A673 (cell line): ENCODE measurements around the gene MMEL1. TPM values are rescaled to one million over a fixed set of nuclear protein-coding genes. Genes with fewer than 3 reads are reported as not detected.

Source experiments
- BruUV-seq: library from RNA; stranded (reverse); fragments of 400-500 nt; replicated peaks from 2 replicates; lab custom pipeline; 2021; lab: Mats Ljungman, UMichigan
- CTCF ChIA-PET: fragments of 300-600 bp; sonication (Branson Sonifier 250); formaldehyde crosslinking; loops from one replicate; lab custom pipeline; 2022; ENCODE audit warnings: antibody characterized with exemption; lab: Charles Lee
- POLR2A ChIA-PET: fragments of 300-600 bp; sonication (Branson Sonifier 250); formaldehyde crosslinking; loops from one replicate; lab custom pipeline; 2022; ENCODE audit warnings: antibody characterized with exemption; ENCODE audit not compliant: low non-redundant PET; lab: Charles Lee
- DNase-seq: peaks from one replicate; pipeline ENCODE4 v3.0.0-alpha.2; 2015; ENCODE audit warnings: low spot score
- H3K27ac ChIP-seq: fragments of 200-600 bp; sonication (generic); 2 replicates; pipeline ENCODE4 v1.5.1; 2016; ENCODE audit warnings: mixed run types, low read depth, mild to moderate bottlenecking, mixed read lengths, antibody characterized with exemption, low read length; ENCODE audit not compliant: poor library complexity, severe bottlenecking
- H3K27me3 ChIP-seq: fragments of 200-600 bp; sonication (generic); replicated peaks from 2 replicates; pipeline ENCODE4 v1.6.1; 2017; ENCODE audit warnings: mixed run types, low read depth, mild to moderate bottlenecking, mixed read lengths, antibody characterized with exemption, low read length; ENCODE audit not compliant: insufficient read depth, poor library complexity
- H3K36me3 ChIP-seq: fragments of 200-600 bp; sonication (generic); 2 replicates; pipeline ENCODE4 v1.6.1; 2016; ENCODE audit warnings: mixed run types, mild to moderate bottlenecking, mixed read lengths, antibody characterized with exemption, low read length; ENCODE audit not compliant: insufficient read depth, poor library complexity, severe bottlenecking
- H3K4me1 ChIP-seq: fragments of 200-600 bp; sonication (generic); 2 replicates; pipeline ENCODE4 v1.6.1; 2017; ENCODE audit warnings: mixed run types, mild to moderate bottlenecking, mixed read lengths, antibody characterized with exemption, low read length; ENCODE audit not compliant: insufficient read depth, poor library complexity, severe bottlenecking
- H3K4me3 ChIP-seq: fragments of 200-600 bp; sonication (generic); 2 replicates; pipeline ENCODE4 v1.5.1; 2016; ENCODE audit warnings: low read depth, mixed run types, mild to moderate bottlenecking, mixed read lengths, low read length; ENCODE audit not compliant: poor library complexity, severe bottlenecking
- H3K9me3 ChIP-seq: fragments of 200-600 bp; sonication (generic); 2 replicates; pipeline ENCODE4 v1.6.1; 2016; ENCODE audit warnings: mixed run types, low read depth, mild to moderate bottlenecking, mixed read lengths, antibody characterized with exemption, low read length; ENCODE audit not compliant: poor library complexity, severe bottlenecking
- EZH2 ChIP-seq: fragments of 200-600 bp; sonication (generic); IDR thresholded peaks from 2 replicates; pipeline ENCODE4 v1.6.1; 2017; ENCODE audit warnings: borderline replicate concordance, low read depth, mild to moderate bottlenecking, mixed read lengths, antibody characterized with exemption, low read length; ENCODE audit not compliant: poor library complexity, severe bottlenecking
- intact Hi-C: fragments of 100-400 bp; cut with micrococcal nuclease; formaldehyde crosslinking; loops from one replicate; pipeline ENCODE4 v1.10.0; 2022; ENCODE audit not compliant: unreplicated experiment
- total RNA-seq: library from RNA; stranded (reverse); gene quantifications from 2 replicates; pipeline ENCODE4 v1.2.3, GENCODE V29; 2021
- TF ChIP-seq, protein P1 (sequence below): fragments of 300-800, 200-600 bp; sonication (generic); conservative IDR thresholded peaks from 2 replicates; pipeline ENCODE4 v1.5.1; 2017; ENCODE audit warnings: low read depth, mild to moderate bottlenecking, antibody characterized with exemption, low read length, moderate library complexity, mixed read lengths

MMEL1 gene
- total RNA-seq, 1 experiment from 2014 or later, result not detected

DNA sequence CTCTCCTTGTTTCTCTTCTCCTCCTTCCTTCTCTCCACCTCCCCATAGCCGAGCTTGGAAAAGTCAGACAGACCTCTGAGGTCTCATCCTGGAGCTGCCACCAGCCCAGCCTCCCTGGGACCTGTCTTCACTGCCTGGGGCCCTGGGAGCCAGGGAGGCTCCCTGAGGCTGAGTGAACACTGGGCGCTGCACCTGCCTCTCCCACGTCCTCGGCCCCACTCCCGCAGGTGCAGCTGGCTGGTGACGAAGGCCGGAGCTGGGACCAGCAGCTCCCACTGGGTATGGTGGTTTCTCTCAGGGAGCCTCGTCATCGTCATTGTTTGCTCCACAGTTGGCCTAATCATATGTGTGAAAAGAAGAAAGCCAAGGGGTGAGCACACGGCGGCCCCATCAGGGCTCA, 71.4 kb downstream of the MMEL1 start:
- intact Hi-C loops, result no loop called here
- Histone ChIP-seq H3K9me3 (no peaks in the 10 kb centered on the region), H3K27ac (no peak overlapping the region), H3K27me3 (peaks cover 3% of the 10 kb centered on the region), H3K4me3 (no peak overlapping the region), H3K4me1 (peaks cover 4% of the 10 kb centered on the region), H3K36me3 (no peaks in the 10 kb centered on the region)
- ChIA-PET POLR2A (no interaction called here), CTCF (no interaction called here)
- no TSS peak for BruUV-seq
- no peak for TF ChIP-seq EZH2
- TF ChIP-seq, protein P1, sequence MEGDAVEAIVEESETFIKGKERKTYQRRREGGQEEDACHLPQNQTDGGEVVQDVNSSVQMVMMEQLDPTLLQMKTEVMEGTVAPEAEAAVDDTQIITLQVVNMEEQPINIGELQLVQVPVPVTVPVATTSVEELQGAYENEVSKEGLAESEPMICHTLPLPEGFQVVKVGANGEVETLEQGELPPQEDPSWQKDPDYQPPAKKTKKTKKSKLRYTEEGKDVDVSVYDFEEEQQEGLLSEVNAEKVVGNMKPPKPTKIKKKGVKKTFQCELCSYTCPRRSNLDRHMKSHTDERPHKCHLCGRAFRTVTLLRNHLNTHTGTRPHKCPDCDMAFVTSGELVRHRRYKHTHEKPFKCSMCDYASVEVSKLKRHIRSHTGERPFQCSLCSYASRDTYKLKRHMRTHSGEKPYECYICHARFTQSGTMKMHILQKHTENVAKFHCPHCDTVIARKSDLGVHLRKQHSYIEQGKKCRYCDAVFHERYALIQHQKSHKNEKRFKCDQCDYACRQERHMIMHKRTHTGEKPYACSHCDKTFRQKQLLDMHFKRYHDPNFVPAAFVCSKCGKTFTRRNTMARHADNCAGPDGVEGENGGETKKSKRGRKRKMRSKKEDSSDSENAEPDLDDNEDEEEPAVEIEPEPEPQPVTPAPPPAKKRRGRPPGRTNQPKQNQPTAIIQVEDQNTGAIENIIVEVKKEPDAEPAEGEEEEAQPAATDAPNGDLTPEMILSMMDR, result no peak
- DNase-seq, result no peak

- Histone ChIP-seq H3K4me3 (no peak overlapping the region), H3K27ac (no peak overlapping the region), H3K4me1 (peaks cover 13% of the 10 kb centered on the region), H3K27me3 (no peaks in the 10 kb centered on the region), H3K9me3 (no peaks in the 10 kb centered on the region), H3K36me3 (no peaks in the 10 kb centered on the region)
- TF ChIP-seq, protein P1, result no peak
- no peak for TF ChIP-seq EZH2
- no peak for DNase-seq
- ChIA-PET POLR2A (no interaction called here), CTCF (no interaction called here)
- intact Hi-C loops, result no loop called here
- BruUV-seq, result no TSS peak
These were observed 72.3 kb downstream of the MMEL1 start for GRCh38 chr1:2560299-2561073.

- Histone ChIP-seq H3K27ac (no peak overlapping the region), H3K36me3 (no peaks in the 10 kb centered on the region), H3K27me3 (no peaks in the 10 kb centered on the region), H3K4me3 (no peak overlapping the region), H3K4me1 (peaks cover 17% of the 10 kb centered on the region), H3K9me3 (no peaks in the 10 kb centered on the region)
- CTCF ChIA-PET, result no interaction called here
- TF ChIP-seq EZH2, result no peak
- TF ChIP-seq, protein P1, result no peak
- intact Hi-C loops, result loop anchor here (10.0 kb wide), 1 partner anchor 865 kb away; no protein-coding TSS in a partner anchor
- POLR2A ChIA-PET, result no interaction called here
- DNase-seq, result no peak
- BruUV-seq, result no TSS peak
These were observed 73.1 kb downstream of the MMEL1 start for GRCh38 chr1:2559509-2560298.
